Keratinocyte (primary cell): ENCODE data around the gene KIF26A. TPM values are rescaled to one million over a fixed set of nuclear protein-coding genes. Genes with fewer than 3 reads are reported as not detected.

Experiments used
- DNase-seq: peaks from one replicate; pipeline ENCODE4 v3.0.0-alpha.2; 2011; ENCODE audit warnings: low read depth, missing footprints, low spot score
- FAIRE-seq: peaks from 2 replicates; lab custom pipeline; 2011; peaks lifted over from hg19 to GRCh38; lab: Jason Lieb, UNC
- H2AFZ ChIP-seq: 2 replicates; pipeline ENCODE4 v1.6.0; 2012; ENCODE audit warnings: low read length, control low read depth, inconsistent platforms; ENCODE audit not compliant: control insufficient read depth
- H3K27ac ChIP-seq: 2 replicates; pipeline ENCODE4 v1.5.1; 2011; ENCODE audit warnings: low read length; ENCODE audit not compliant: control insufficient read depth, insufficient read depth
- H3K27me3 ChIP-seq: 3 replicates; pipeline ENCODE4 v1.6.0; 2011; ENCODE audit warnings: low read length; ENCODE audit not compliant: control insufficient read depth, insufficient read depth; ENCODE audit errors: extremely low read depth
- H3K36me3 ChIP-seq, 2 experiments: 2 replicates in 1 of 2; 3 replicates in 1 of 2; pipeline ENCODE4 v1.5.1; 2011; ENCODE audit warnings: low read length in 2 of 2, mild to moderate bottlenecking in 1 of 2; ENCODE audit not compliant: control insufficient read depth in 2 of 2, insufficient read depth in 2 of 2; ENCODE audit errors: extremely low read depth in 1 of 2
- H3K4me1 ChIP-seq: 3 replicates; pipeline ENCODE4 v1.5.1; 2011; ENCODE audit warnings: low read length; ENCODE audit not compliant: control insufficient read depth, insufficient read depth; ENCODE audit errors: extremely low read depth
- H3K4me2 ChIP-seq: 3 replicates; pipeline ENCODE4 v1.6.0; 2011; ENCODE audit warnings: low read depth, low read length; ENCODE audit not compliant: control insufficient read depth, insufficient read depth; ENCODE audit errors: extremely low read depth
- H3K4me3 ChIP-seq, 3 experiments: fragments of 200-600 bp in 1 of 3; sonication (generic) in 1 of 3; 2 replicates in 2 of 3; 3 replicates in 1 of 3; pipeline ENCODE4 v1.5.1; 2011 to 2016; ENCODE audit warnings: low read length in 3 of 3, mild to moderate bottlenecking in 3 of 3, control low read depth in 2 of 3, inconsistent platforms in 1 of 3, low read depth in 1 of 3, mixed read lengths in 1 of 3, mixed run types in 1 of 3, moderate library complexity in 1 of 3; ENCODE audit not compliant: control insufficient read depth in 2 of 3, insufficient read depth in 2 of 3; ENCODE audit errors: extremely low read depth in 1 of 3
- H3K79me2 ChIP-seq: 2 replicates; pipeline ENCODE4 v1.6.0; 2012; ENCODE audit warnings: low read length; ENCODE audit not compliant: control insufficient read depth, insufficient read depth
- H3K9ac ChIP-seq: 3 replicates; pipeline ENCODE4 v1.6.0; 2011; ENCODE audit warnings: low read length; ENCODE audit not compliant: control insufficient read depth, insufficient read depth; ENCODE audit errors: extremely low read depth
- H3K9me1 ChIP-seq: 3 replicates; pipeline ENCODE4 v1.6.0; 2011; ENCODE audit warnings: low read length; ENCODE audit not compliant: control insufficient read depth, insufficient read depth; ENCODE audit errors: extremely low read depth
- H3K9me3 ChIP-seq: 2 replicates; pipeline ENCODE4 v1.5.1; 2012; ENCODE audit warnings: low read depth, low read length; ENCODE audit not compliant: control insufficient read depth
- H4K20me1 ChIP-seq: 3 replicates; pipeline ENCODE4 v1.6.0; 2011; ENCODE audit warnings: low read length; ENCODE audit not compliant: control insufficient read depth, insufficient read depth; ENCODE audit errors: extremely low read depth
- CTCF ChIP-seq, 3 experiments: IDR thresholded peaks in 1 of 3; conservative IDR thresholded peaks in 1 of 3; optimal IDR thresholded peaks in 1 of 3; 2 replicates in 2 of 3; 3 replicates in 1 of 3; pipeline versions ENCODE3 to v1.5.1; 2011; ENCODE audit warnings: low read length in 3 of 3, mild to moderate bottlenecking in 3 of 3, moderate library complexity in 2 of 3, control low read depth in 1 of 3, inconsistent platforms in 1 of 3; ENCODE audit not compliant: insufficient read depth in 2 of 3; ENCODE audit errors: extremely low read depth in 1 of 3
- EZH2 ChIP-seq: IDR thresholded peaks from one replicate; pipeline ENCODE4 v1.6.1; 2012; ENCODE audit warnings: inconsistent platforms, mild to moderate bottlenecking, low read length, moderate library complexity
- dilution Hi-C: fragments of 300-500 bp; cut with MboI; formaldehyde crosslinking; loops from one replicate; pipeline ENCODE4 v1.7.0; 2020; ENCODE audit warnings: low sequenced_read_pairs; ENCODE audit not compliant: extremely low pct_ligation_motif_present
- polyA plus RNA-seq, 5 experiments: library from polyadenylated mRNA; depleted of rRNA in 3 of 5; stranded (reverse) in 3 of 5; stranded (forward) in 1 of 5; unstranded in 1 of 5; fragments of >200 nt; gene quantifications; 1 replicate in 1 of 5; 2 replicates in 3 of 5; 3 replicates in 1 of 5; pipeline versions ENCODE4 v1.2.1 to v1.2.3, GENCODE V29; 2011 to 2012; ENCODE audit warnings: missing spikeins in 2 of 5, low read depth in 1 of 5, low replicate concordance in 1 of 5

Gene KIF26A
- polyA plus RNA-seq, 1 donor (not counting 4 experiments of a cell fraction or from before 2014, with no cell fraction given), result 0.07 TPM

DNA sequence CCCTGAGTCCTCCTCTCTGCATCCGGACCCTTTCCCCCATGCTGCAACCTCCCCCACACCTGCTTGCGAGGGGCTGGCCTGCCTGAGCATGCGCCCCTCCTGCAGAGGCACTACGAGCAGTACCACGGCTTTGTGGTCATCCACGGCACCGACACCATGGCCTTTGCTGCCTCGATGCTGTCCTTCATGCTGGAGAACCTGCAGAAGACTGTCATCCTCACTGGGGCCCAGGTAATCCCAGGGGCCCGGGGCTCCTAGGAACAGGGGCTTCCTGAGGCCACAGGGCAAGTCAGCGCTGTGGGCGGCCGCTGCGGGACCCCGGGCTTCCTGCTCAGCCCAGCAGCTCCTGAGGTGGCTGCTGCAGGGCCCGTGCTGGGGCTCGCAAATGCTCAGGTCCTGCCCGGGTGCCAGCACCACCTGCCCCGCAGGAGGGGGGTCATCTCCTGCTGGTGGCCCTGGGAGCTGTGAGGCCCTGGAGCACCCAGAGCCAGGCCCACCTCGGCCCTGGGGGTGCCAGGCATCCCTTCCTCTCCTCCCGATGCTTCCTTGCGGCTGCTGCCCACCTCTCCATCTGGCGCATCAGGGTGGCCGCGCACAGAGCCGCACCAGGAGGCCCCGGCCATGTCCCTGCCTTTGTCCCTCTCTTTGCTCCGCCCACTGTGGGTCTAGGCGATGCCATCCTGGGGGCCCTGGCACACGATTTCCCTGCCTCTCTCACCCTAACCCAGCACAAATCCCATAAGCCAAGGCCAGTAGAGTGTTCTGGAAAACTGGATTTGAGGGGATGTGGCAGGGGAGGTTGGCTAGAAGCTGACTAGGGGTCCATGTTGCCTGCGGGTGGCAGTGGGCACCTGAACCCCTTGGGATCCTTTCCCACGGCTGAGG lies 42.7 kb upstream of the KIF26A start:
- Histone ChIP-seq H2AFZ (no peak overlapping the region), H4K20me1 (no peaks in the 10 kb centered on the region), H3K9me3 (no peaks in the 10 kb centered on the region), H3K36me3 (no peaks in the 10 kb centered on the region), H3K9ac (no peak overlapping the region), H3K4me2 (no peak overlapping the region), H3K27ac (no peak overlapping the region), H3K9me1 (no peaks in the 10 kb centered on the region), H3K4me1 (peaks cover 4% of the 10 kb centered on the region), H3K4me3 (no peak overlapping the region), H3K79me2 (no peaks in the 10 kb centered on the region), H3K27me3 (peaks cover 4% of the 10 kb centered on the region)
- dilution Hi-C loops, result no loop called here
- DNase-seq, result no peak
- TF ChIP-seq EZH2, result no peak
- no peak for TF ChIP-seq CTCF (optimal IDR thresholded peaks at IDR 0.05 in 1 of 3, IDR thresholded peaks at IDR 0.05 in 1 of 3, conservative IDR thresholded peaks at IDR 0.05 in 1 of 3; ENCODE audit: extremely low read depth in 1 of 3, insufficient read depth in 2 of 3, low read length in 3 of 3)
- FAIRE-seq, result no peak

GRCh38 chr14:104096318-104096717 lies 42.1 kb upstream of the KIF26A start:
- Histone ChIP-seq H4K20me1 (no peaks in the 10 kb centered on the region), H3K79me2 (no peaks in the 10 kb centered on the region), H3K9me3 (no peaks in the 10 kb centered on the region), H2AFZ (no peak overlapping the region), H3K4me3 (no peak overlapping the region), H3K4me2 (no peak overlapping the region), H3K4me1 (peaks cover 11% of the 10 kb centered on the region), H3K27me3 (peaks cover 4% of the 10 kb centered on the region), H3K27ac (no peak overlapping the region), H3K36me3 (no peaks in the 10 kb centered on the region), H3K9me1 (no peaks in the 10 kb centered on the region), H3K9ac (no peak overlapping the region)
- DNase-seq (no peak), FAIRE-seq (no peak)
- dilution Hi-C loops, result no loop called here
- TF ChIP-seq EZH2, result no peak
- no peak for TF ChIP-seq CTCF (optimal IDR thresholded peaks at IDR 0.05 in 1 of 3, IDR thresholded peaks at IDR 0.05 in 1 of 3, conservative IDR thresholded peaks at IDR 0.05 in 1 of 3; ENCODE audit: extremely low read depth in 1 of 3, insufficient read depth in 2 of 3, low read length in 3 of 3)
